ENCODE measurements around the gene ACTL7A. TPM values are rescaled to one million over a fixed set of nuclear protein-coding genes. Genes with fewer than 3 reads are reported as not detected.

The ACTL7A gene, protein sequence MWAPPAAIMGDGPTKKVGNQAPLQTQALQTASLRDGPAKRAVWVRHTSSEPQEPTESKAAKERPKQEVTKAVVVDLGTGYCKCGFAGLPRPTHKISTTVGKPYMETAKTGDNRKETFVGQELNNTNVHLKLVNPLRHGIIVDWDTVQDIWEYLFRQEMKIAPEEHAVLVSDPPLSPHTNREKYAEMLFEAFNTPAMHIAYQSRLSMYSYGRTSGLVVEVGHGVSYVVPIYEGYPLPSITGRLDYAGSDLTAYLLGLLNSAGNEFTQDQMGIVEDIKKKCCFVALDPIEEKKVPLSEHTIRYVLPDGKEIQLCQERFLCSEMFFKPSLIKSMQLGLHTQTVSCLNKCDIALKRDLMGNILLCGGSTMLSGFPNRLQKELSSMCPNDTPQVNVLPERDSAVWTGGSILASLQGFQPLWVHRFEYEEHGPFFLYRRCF
- not detected for total RNA-seq
- 0 reads per million in 2 donors for total RNA-seq

GRCh38 chr9:108861997-108862396 lies at the start of gene ACTL7A:
TSS of gene ACTL7A (plus strand) at chr9:108862266. CDS start at chr9:108862323, 57 bp downstream.
- no peak within 1 kb of the TSS for H3K27ac Mint-ChIP-seq
- peaks cover 2% of the 10 kb centered on the region for H3K4me1 Mint-ChIP-seq
- H3K27me3 Mint-ChIP-seq = no peaks in the 10 kb centered on the region
- ATAC-seq = no peak
- no peaks in the 10 kb centered on the region for H3K9me3 ChIP-seq (ENCODE audit: control insufficient read depth, low read length, poor library complexity, severe bottlenecking)
- DNase-seq = no peak
- H3K36me3 Mint-ChIP-seq (ENCODE audit: low read depth) = no peaks in the 10 kb centered on the region
- no peak within 1 kb of the TSS for H3K4me3 Mint-ChIP-seq

DNA sequence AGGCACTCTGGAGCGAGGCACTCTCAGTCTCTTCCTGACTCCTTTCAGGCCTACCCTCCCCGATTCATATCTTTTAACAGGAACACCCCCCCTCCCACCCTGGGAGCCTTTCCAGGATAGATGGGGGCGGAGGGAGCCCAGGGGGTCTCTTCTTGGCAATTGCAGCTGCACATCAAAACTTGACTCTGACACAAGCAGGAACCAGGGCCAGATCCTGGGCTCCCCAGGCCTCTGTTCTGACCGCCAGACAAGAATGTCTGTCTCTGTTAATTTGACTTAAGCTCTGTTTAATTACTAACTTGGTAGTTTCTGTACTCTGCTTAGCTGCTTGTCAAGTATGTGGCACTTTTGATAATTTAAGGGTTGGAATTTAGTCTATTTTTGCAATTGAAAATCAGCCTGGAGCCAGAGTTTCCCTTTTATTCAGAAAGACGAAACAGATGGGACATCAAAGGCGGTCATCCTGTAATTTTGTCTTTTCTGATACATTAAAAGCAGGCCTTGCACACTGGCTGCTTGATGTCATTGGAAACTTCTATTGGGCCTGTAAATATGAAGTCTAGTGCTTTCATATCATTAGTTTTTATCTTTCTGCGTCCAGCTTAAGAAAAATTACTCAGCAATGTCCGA lies 49.6 kb upstream of the ACTL7A start:
- H3K4me1 Mint-ChIP-seq = peaks cover 2% of the 10 kb centered on the region
- H3K27me3 Mint-ChIP-seq = peaks cover 48% of the 10 kb centered on the region
- no peak overlapping the region for H3K4me3 Mint-ChIP-seq
- no peaks in the 10 kb centered on the region for H3K9me3 ChIP-seq (ENCODE audit: control insufficient read depth, low read length, poor library complexity, severe bottlenecking)
- H3K27ac Mint-ChIP-seq = no peak overlapping the region
- H3K36me3 Mint-ChIP-seq (ENCODE audit: low read depth) = no peaks in the 10 kb centered on the region
- no peak for ATAC-seq
- DNase-seq = no peak

GRCh38 chr9:108813951-108814601 lies 48.0 kb upstream of the ACTL7A start:
- Mint-ChIP-seq H3K4me3 (no peak overlapping the region), H3K4me1 (peaks cover 2% of the 10 kb centered on the region), H3K36me3 (ENCODE audit: low read depth) (no peaks in the 10 kb centered on the region), H3K27me3 (peaks cover 45% of the 10 kb centered on the region), H3K27ac (no peak overlapping the region)
- no peak for DNase-seq
- no peaks in the 10 kb centered on the region for H3K9me3 ChIP-seq (ENCODE audit: control insufficient read depth, low read length, poor library complexity, severe bottlenecking)
- no peak for ATAC-seq

DNA sequence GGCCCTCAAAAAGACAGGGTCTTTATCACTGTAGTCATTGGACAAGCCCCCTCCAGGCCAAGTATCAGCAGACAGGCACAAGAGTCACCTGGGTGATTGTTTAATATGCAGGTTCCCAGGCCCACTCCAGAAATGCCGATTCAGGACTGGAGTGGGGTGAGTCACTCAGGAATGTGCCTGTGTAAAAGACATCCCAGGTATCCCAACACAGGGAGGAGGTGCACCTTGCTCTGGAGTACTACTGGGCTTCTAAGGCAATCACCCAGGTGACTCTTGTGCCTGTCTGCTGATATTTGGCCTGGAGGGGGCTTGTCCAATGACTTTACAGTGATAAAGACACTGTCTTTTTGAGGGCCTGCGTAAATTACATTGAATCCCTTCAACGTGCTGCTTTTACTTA lies 46.9 kb upstream of the ACTL7A start:
- no peak overlapping the region for H3K27ac Mint-ChIP-seq
- H3K36me3 Mint-ChIP-seq (ENCODE audit: low read depth) = no peaks in the 10 kb centered on the region
- H3K9me3 ChIP-seq (ENCODE audit: control insufficient read depth, low read length, poor library complexity, severe bottlenecking) = no peaks in the 10 kb centered on the region
- H3K27me3 Mint-ChIP-seq = peaks cover 36% of the 10 kb centered on the region
- no peak for DNase-seq
- peaks cover 2% of the 10 kb centered on the region for H3K4me1 Mint-ChIP-seq
- H3K4me3 Mint-ChIP-seq = no peak overlapping the region
- ATAC-seq = no peak

DNA sequence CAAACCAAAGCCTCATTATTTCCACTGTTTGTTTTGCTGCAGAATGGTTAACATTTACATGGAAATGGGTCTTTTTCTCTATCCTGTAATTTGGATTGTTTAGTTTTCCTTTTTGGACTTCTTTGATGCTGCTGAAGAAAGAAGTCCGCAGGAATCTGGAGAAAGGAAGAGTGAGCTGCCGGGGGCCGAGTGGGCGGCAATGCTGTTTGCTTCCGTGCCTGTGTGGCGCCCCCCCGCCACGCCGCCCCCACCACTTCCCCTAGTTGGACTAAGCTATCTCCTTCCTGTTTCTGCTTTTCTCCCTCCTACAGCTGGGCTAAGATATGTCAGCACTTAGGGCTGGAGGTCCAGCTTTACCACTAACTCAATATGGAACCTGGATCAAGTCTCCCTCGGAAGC lies 46.0 kb upstream of the ACTL7A start:
- no peaks in the 10 kb centered on the region for H3K36me3 Mint-ChIP-seq (ENCODE audit: low read depth)
- DNase-seq (no peak), ATAC-seq (no peak)
- peaks cover 2% of the 10 kb centered on the region for H3K4me1 Mint-ChIP-seq
- H3K4me3 Mint-ChIP-seq = no peak overlapping the region
- H3K27me3 Mint-ChIP-seq = peaks cover 35% of the 10 kb centered on the region
- H3K27ac Mint-ChIP-seq = no peak overlapping the region
- no peaks in the 10 kb centered on the region for H3K9me3 ChIP-seq (ENCODE audit: control insufficient read depth, low read length, poor library complexity, severe bottlenecking)

GRCh38 chr9:108823829-108824228 lies 38.2 kb upstream of the ACTL7A start:
- no peak for ATAC-seq
- no peak overlapping the region for H3K4me3 Mint-ChIP-seq
- no peaks in the 10 kb centered on the region for H3K36me3 Mint-ChIP-seq (ENCODE audit: low read depth)

GRCh38 chr9:108830272-108830671 lies 31.8 kb upstream of the ACTL7A start:
- Mint-ChIP-seq H3K4me1 (peaks cover 7% of the 10 kb centered on the region), H3K27me3 (peaks cover 31% of the 10 kb centered on the region), H3K4me3 (no peak overlapping the region), H3K27ac (no peak overlapping the region), H3K36me3 (ENCODE audit: low read depth) (peaks cover 4% of the 10 kb centered on the region)
- no peak for DNase-seq
- no peaks in the 10 kb centered on the region for H3K9me3 ChIP-seq (ENCODE audit: control insufficient read depth, low read length, poor library complexity, severe bottlenecking)
- ATAC-seq = no peak

More at GRCh38 chr9:108823829-108824228, 38.2 kb upstream of the ACTL7A start:
- no peak for DNase-seq
- Mint-ChIP-seq H3K27me3 (peaks cover 15% of the 10 kb centered on the region), H3K27ac (no peak overlapping the region), H3K4me1 (no peaks in the 10 kb centered on the region)
- H3K9me3 ChIP-seq (ENCODE audit: control insufficient read depth, low read length, poor library complexity, severe bottlenecking) = no peaks in the 10 kb centered on the region

DNA sequence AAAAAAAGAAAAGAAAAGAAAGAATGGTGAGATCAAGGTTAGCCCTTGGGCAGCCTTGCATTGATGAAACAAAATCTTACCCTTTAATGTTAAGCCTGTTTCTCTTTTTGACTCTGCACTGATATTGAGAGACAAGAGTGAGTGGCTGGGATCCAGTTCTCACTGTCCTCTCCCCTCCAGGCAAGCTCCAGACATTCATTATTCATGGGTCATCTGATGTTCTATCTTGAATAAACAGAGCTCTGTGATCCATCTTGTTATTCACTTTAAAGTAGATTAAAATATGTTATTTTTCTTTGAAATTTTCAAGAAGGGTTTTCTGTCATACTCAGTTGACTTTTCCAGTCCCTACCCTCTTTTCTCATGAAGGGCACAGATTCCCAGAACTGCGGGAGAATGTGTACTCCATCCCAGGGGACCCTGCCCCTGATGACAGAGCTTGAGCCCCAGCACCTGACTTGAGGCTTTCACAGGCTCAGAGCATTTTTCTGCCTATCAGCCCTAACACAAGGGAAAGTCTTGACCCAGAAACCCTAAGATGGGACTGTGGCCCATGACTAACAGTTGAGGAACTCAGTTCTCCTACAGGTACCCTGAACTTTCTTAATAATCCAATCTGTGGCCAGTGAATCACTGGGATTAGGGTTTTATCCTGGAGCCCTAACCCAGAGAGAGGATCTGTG lies 30.4 kb upstream of the ACTL7A start:
- DNase-seq (no peak), ATAC-seq (no peak)
- H3K36me3 Mint-ChIP-seq (ENCODE audit: low read depth) = peaks cover 4% of the 10 kb centered on the region

DNA sequence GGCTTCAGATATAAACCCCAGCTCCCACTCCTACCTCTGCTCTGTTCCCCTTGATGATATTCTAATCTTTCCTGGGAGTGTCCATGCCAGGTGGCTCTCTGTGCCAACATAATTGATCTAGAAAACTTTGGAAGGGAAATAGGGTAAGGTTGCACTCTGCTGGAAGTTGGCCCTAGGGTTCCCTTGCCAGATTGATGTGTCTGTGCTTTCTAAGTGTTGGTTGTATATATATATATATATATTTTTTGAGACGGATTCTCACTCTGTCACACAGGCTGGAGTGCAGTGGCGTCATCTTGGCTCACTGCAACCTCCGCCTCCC lies 29.9 kb upstream of the ACTL7A start:
- no peaks in the 10 kb centered on the region for H3K9me3 ChIP-seq (ENCODE audit: control insufficient read depth, low read length, poor library complexity, severe bottlenecking)
- ATAC-seq (no peak), DNase-seq (no peak)
- Mint-ChIP-seq H3K27me3 (peaks cover 26% of the 10 kb centered on the region), H3K36me3 (ENCODE audit: low read depth) (peaks cover 4% of the 10 kb centered on the region), H3K27ac (no peak overlapping the region), H3K4me3 (no peak overlapping the region), H3K4me1 (peaks cover 11% of the 10 kb centered on the region)

More for the DNA sequence above, 30.4 kb upstream of the ACTL7A start:
- Mint-ChIP-seq H3K27me3 (peaks cover 26% of the 10 kb centered on the region), H3K4me1 (peaks cover 11% of the 10 kb centered on the region), H3K4me3 (no peak overlapping the region), H3K27ac (no peak overlapping the region)
- no peaks in the 10 kb centered on the region for H3K9me3 ChIP-seq (ENCODE audit: control insufficient read depth, low read length, poor library complexity, severe bottlenecking)

DNA sequence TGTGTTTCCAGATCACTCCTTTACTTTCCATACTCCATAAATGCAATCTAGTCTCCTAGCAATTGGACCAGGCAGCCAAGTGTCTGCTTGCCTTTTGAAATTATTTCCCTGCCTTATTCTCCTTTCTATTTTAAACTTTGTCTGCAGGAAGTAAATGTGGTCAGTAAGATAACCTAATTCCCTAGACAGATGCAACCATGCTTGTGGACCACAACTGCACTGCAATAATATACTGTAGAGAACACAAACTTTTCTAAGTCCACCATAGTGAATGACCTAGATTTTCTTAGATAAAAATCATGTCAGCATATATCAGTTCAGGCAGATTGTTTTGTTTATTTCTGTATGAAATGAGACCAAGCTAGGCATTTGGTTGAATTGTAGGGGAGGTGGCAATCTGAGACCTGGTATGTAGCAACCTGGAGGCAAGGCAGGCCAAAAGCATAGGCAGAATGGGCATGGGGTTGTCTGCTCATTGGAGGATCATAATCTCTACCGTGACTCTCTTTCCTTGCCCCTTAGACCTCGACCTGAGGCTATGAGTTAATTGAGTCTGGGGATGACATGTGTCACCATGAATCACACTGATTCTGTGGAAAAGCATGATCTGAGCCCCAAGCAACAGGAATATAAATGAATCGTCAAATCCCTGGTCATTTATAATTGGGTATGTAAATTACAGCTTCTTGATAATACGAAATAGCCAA lies 27.0 kb upstream of the ACTL7A start:
- Mint-ChIP-seq H3K4me1 (peaks cover 11% of the 10 kb centered on the region), H3K4me3 (no peak overlapping the region), H3K36me3 (ENCODE audit: low read depth) (peaks cover 4% of the 10 kb centered on the region), H3K27me3 (peaks cover 16% of the 10 kb centered on the region), H3K27ac (no peak overlapping the region)
- DNase-seq (no peak), ATAC-seq (no peak)
- no peaks in the 10 kb centered on the region for H3K9me3 ChIP-seq (ENCODE audit: control insufficient read depth, low read length, poor library complexity, severe bottlenecking)

DNA sequence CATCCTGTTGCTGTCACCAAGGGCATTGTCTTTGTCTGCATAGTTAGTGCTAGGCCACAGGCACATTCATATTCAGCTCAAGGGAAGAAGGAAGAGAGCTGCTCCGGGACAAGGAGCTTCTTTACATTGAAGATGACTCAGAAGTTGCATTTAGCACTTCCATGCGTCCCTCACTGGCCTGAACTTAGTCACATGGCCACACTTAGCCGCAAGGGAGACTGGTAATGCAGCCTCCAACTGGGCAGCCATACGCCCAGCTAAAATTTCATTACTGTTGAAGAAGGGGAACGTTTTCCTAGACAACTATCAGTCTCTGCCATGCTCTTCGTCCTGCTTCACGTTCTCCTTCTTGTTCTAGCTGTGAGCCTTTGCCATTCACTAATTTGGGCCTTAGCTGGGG lies 26.2 kb upstream of the ACTL7A start:
- peaks cover 9% of the 10 kb centered on the region for H3K27me3 Mint-ChIP-seq
- H3K9me3 ChIP-seq (ENCODE audit: control insufficient read depth, low read length, poor library complexity, severe bottlenecking) = no peaks in the 10 kb centered on the region
- no peak for DNase-seq
- no peak overlapping the region for H3K27ac Mint-ChIP-seq
- H3K4me3 Mint-ChIP-seq = no peak overlapping the region
- ATAC-seq = no peak
- H3K4me1 Mint-ChIP-seq = peaks cover 8% of the 10 kb centered on the region
- H3K36me3 Mint-ChIP-seq (ENCODE audit: low read depth) = peaks cover 2% of the 10 kb centered on the region

DNA sequence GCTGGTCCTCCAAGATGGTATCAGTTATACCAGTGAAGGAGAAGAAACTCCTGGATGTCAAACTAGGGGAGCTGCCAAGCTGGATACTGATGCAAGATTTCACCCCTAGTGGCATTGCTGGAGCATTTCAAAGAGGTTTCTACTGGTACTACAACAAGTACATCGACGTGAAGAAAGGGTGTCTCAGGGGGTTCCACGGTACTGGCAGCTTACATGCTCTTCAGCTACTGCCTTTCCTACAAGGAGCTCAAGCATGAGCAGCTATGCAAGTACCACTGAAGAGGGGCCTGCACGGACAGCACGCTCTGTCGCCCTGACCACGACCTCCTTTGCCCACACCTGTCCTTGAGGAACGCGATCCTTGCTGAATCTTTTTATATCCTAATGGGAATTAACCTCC lies 25.7 kb upstream of the ACTL7A start:
- Mint-ChIP-seq H3K4me3 (no peak overlapping the region), H3K4me1 (peaks cover 8% of the 10 kb centered on the region), H3K27me3 (peaks cover 5% of the 10 kb centered on the region), H3K27ac (no peak overlapping the region), H3K36me3 (ENCODE audit: low read depth) (peaks cover 2% of the 10 kb centered on the region)
- no peaks in the 10 kb centered on the region for H3K9me3 ChIP-seq (ENCODE audit: control insufficient read depth, low read length, poor library complexity, severe bottlenecking)
- no peak for ATAC-seq
- no peak for DNase-seq

All from T-helper 17 cell (primary cell).